ENCODE data around the gene FIBCD1.

Gene FIBCD1

DNA sequence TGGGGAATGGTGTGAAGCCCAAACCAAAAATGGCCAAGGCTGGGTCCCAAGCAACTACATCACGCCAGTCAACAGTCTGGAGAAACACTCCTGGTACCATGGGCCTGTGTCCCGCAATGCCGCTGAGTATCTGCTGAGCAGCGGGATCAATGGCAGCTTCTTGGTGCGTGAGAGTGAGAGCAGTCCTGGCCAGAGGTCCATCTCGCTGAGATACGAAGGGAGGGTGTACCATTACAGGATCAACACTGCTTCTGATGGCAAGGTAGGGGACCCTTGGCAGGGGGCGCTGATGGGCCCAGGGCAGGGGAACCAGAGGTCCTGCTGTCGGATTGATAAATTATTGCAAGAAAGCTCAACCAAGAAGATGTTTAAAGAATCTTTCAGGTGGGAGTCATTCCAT is 84.2 kb downstream of the FIBCD1 start:
- DNase-seq: no peak

- DNase-seq: no peak
Measured at GRCh38 chr9:130854092-130854491, 85.0 kb downstream of the FIBCD1 start.

DNA sequence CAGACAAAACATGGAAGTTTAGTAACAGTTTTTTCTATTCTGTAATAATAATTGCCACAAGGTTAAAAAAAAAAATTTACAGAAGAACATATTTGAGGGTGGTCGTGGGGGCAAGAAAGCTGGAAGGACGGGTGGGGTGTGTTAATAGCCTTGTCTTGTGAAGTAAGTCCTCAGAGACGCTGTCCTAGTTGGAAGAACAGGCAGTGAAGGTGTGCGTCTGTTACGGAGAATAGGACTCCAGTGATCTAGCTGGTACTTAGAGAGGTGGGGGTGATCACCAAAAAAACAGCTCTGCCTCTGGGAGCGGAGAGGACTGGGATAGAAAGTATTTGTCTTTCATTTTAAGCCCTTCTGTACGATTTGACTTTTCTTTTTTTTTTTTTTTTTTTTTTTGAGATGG is 86.2 kb downstream of the FIBCD1 start:
- no peak for DNase-seq
